ENCODE measurements around the gene EIF3B.
"Not testable (repeated sequence)": the region's sequence is repeated elsewhere in the genome, so short reads cannot be mapped to it uniquely, and the experiment has no call there.

EIF3B gene

GRCh38 chr7:2416650-2417049 lies 62.0 kb downstream of the EIF3B start:
- TF ChIP-seq CTCF (IDR thresholded peaks at IDR 0.05), result no peak
- no peak for TF ChIP-seq ZFX (IDR thresholded peaks at IDR 0.05; ENCODE audit: borderline replicate concordance)
- H3K27ac ChIP-seq, result no peak overlapping the region

- H3K27ac ChIP-seq, result not testable (repeated sequence)
Observed at GRCh38 chr7:2417178-2417577, 62.6 kb downstream of the EIF3B start.

- no peak overlapping the region for H3K27ac ChIP-seq
- TF ChIP-seq ZFX (IDR thresholded peaks at IDR 0.05; ENCODE audit: borderline replicate concordance) (no peak), CTCF (IDR thresholded peaks at IDR 0.05) (no peak)
Observed at GRCh38 chr7:2417981-2418481, 63.4 kb downstream of the EIF3B start.

GRCh38 chr7:2420216-2420933 lies 65.7 kb downstream of the EIF3B start:
- TF ChIP-seq ZFX (IDR thresholded peaks at IDR 0.05; ENCODE audit: borderline replicate concordance) (no peak), CTCF (IDR thresholded peaks at IDR 0.05) (no peak)
- no peak overlapping the region for H3K27ac ChIP-seq

- TF ChIP-seq CTCF (IDR thresholded peaks at IDR 0.05) (no peak), ZFX (IDR thresholded peaks at IDR 0.05; ENCODE audit: borderline replicate concordance) (no peak)
- H3K27ac ChIP-seq, result no peak overlapping the region
Observed at GRCh38 chr7:2421943-2422310, 67.3 kb downstream of the EIF3B start.

- H3K27ac ChIP-seq, result no peak overlapping the region
- no peak for TF ChIP-seq CTCF (IDR thresholded peaks at IDR 0.05)
- TF ChIP-seq ZFX (IDR thresholded peaks at IDR 0.05; ENCODE audit: borderline replicate concordance), result no peak
Observed at GRCh38 chr7:2425749-2426148, 71.1 kb downstream of the EIF3B start.

All from 22Rv1 (cell line).